ENCODE measurements around the gene DDAH1.
A peak's percentile ranks its signal among the peaks of the same experiment; 100 is the strongest.

The DDAH1 gene

DNA sequence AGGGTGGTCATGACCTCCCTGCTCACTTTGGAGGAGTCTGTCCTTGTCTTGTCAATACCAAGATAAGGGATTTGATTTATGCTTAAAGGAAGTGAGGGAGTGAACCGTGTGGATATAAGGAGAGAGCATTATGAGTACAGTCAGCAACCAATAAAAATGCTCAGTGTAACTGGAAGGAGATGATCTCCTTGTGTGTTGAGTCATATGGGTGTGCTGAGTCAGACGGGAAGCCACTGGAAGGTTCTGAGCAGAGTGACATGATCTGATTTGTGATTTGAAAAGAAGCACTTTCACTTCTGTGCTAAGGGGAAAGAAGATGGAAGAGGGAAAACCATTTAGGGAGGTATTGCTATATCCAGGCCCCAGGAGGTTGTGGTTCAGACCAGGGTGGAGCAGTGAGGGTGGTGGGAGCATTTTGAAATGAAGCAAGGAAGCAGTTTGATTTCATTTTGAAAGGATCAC lies 186.1 kb downstream of the DDAH1 start:
- TF ChIP-seq, protein P1, sequence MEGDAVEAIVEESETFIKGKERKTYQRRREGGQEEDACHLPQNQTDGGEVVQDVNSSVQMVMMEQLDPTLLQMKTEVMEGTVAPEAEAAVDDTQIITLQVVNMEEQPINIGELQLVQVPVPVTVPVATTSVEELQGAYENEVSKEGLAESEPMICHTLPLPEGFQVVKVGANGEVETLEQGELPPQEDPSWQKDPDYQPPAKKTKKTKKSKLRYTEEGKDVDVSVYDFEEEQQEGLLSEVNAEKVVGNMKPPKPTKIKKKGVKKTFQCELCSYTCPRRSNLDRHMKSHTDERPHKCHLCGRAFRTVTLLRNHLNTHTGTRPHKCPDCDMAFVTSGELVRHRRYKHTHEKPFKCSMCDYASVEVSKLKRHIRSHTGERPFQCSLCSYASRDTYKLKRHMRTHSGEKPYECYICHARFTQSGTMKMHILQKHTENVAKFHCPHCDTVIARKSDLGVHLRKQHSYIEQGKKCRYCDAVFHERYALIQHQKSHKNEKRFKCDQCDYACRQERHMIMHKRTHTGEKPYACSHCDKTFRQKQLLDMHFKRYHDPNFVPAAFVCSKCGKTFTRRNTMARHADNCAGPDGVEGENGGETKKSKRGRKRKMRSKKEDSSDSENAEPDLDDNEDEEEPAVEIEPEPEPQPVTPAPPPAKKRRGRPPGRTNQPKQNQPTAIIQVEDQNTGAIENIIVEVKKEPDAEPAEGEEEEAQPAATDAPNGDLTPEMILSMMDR (IDR thresholded peaks at IDR 0.05; ENCODE audit: control extremely low read depth, extremely low read depth, low read depth, missing control alignments) = no peak
- ChIA-PET CTCF (interaction anchor here (1.0 to 12.0 kb wide), 4 partner anchors 14 to 29 kb away, joined by 3 to 203 read pairs (median 5); partner anchors contain the start of gene C1orf52), POLR2A (no interaction called here)
- DNase-seq (ENCODE audit: extremely low spot score) = peak; percentile 41

GRCh38 chr1:85277802-85278201 lies 187.2 kb downstream of the DDAH1 start:
- ChIA-PET CTCF (interaction anchor here (1.6 to 12.0 kb wide), 5 partner anchors 17 to 524 kb away, joined by 3 to 203 read pairs (median 9); partner anchors contain the start of gene C1orf52), POLR2A (no interaction called here)
- TF ChIP-seq, protein P1 (IDR thresholded peaks at IDR 0.05; ENCODE audit: control extremely low read depth, extremely low read depth, low read depth, missing control alignments) = no peak
- no peak for DNase-seq (ENCODE audit: extremely low spot score)

GRCh38 chr1:85276978-85277639 lies 187.8 kb downstream of the DDAH1 start:
- POLR2A ChIA-PET = interaction anchor here (0.9 to 1.7 kb wide), 4 partner anchors 8 to 20 kb away, joined by 4 to 9 read pairs (median 6); partner anchors contain the start of gene C1orf52
- no peak for DNase-seq (ENCODE audit: extremely low spot score)
- CTCF ChIA-PET = interaction anchor here (1.0 to 12.0 kb wide), 10 partner anchors 9 to 523 kb away, joined by 3 to 203 read pairs (median 5); partner anchors contain the start of gene C1orf52
- TF ChIP-seq, protein P1 (IDR thresholded peaks at IDR 0.05; ENCODE audit: control extremely low read depth, extremely low read depth, low read depth, missing control alignments) = no peak

GRCh38 chr1:85276215-85276977 lies 188.6 kb downstream of the DDAH1 start, which contains the start of gene BCL10:
BCL10 (minus strand) TSS chr1:85276632; CDS start chr1:85276352, 280 bp downstream.
- ChIA-PET CTCF (interaction anchor here (1.0 to 12.0 kb wide), 10 partner anchors 9 to 523 kb away, joined by 3 to 203 read pairs (median 5); partner anchors contain the start of gene C1orf52), POLR2A (interaction anchor here (0.6 to 1.7 kb wide), 6 partner anchors 9 to 1124 kb away, joined by 3 to 9 read pairs (median 5); partner anchors contain the start of gene C1orf52)
- TF ChIP-seq, protein P1 (IDR thresholded peaks at IDR 0.05; ENCODE audit: control extremely low read depth, extremely low read depth, low read depth, missing control alignments) = no peak
- DNase-seq (ENCODE audit: extremely low spot score) = peak; percentile 98

GRCh38 chr1:85275701-85276214 lies 189.2 kb downstream of the DDAH1 start:
- CTCF ChIA-PET = interaction anchor here (1.0 to 12.0 kb wide), 6 partner anchors 8 to 331 kb away, joined by 4 to 203 read pairs (median 7); partner anchors contain the start of gene C1orf52
- DNase-seq (ENCODE audit: extremely low spot score) = peak; percentile 35
- POLR2A ChIA-PET = interaction anchor here (0.6 to 1.7 kb wide), 4 partner anchors 13 to 1123 kb away, joined by 3 to 9 read pairs (median 5); partner anchors contain the start of gene C1orf52

More at GRCh38 chr1:85275701-85276214, 189.2 kb downstream of the DDAH1 start:
- TF ChIP-seq, protein P1 (IDR thresholded peaks at IDR 0.05; ENCODE audit: control extremely low read depth, extremely low read depth, low read depth, missing control alignments) = no peak

All from GM10248 (cell line).